Anterior cingulate cortex (tissue), 58 donors: Measurements from ENCODE around the gene POFUT2.

Source experiments
- DNase-seq, 58 donors: peaks; one replicate each; lab custom pipeline; 2025; lab: John Stamatoyannopoulos, UW

The POFUT2 gene

DNA sequence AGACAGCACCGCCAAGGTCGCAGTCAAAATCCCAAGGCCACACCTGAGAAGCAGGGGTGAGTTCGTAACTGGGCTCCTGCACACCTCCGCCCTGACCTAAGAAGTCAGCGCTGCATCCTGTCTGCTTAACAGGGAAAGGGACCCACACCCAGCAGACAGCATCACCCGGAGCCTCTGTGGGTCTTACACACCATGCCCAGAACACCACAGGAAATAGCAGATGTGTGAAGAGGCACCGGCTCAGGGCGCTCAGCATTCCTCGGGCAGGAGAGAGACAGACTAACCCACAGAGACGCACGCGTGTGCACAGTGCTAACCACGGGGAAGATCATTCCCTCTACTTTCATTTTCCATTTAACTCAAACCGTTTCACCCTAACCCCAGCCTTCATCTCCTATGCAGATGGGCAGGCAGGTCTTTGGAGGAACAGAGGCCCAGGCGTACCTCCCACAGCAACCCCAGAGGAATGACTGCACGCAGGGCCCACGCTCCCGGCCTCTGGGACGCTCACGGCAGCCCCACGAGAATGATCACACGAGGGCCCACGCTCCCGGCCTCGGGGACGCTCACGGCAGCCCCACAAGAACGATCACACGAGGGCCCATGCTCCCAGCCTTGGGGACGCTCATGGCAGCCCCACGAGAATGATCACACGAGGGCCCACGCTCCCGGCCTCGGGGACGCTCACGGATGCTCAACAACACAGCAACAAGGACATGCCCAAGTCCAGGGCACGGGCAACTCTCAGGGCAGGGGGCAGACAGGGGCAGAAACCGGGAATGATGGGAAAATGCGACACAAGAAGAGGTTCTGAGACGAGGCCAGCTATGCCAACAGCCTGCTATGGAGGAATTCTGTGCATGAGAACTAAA is 20.9 kb downstream of the POFUT2 start:
- DNase-seq = no peak

GRCh38 chr21:45265721-45266517 is 21.8 kb downstream of the POFUT2 start:
- no peak for DNase-seq

DNA sequence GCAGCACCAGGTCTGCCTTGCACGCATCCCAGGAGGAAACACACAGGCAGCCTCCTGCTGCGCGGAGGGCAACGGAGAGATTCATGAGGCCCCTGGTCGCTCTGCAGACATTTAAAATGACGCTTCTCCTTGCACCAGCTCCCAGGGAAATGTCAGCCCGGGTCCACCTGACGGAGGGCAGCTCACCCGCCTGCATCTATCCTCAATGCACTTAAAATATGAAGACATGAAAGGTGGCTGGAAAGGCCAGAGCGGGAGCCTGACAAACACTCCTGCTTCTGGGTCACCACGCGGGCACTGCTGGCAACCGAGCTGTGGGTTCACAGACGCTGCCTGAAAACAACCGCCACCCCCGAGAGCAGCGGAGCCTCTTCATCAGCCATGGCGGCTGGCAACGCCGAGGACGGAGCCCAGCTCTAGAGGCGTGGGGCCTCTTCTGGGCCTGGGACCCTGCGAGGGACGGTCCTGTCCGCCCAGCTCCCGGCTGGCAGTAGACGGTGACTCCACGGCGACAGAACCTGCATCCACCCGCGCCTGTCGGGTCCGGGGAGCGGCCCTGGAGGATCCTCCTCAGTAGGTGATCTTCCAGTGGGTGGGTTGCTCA is 22.7 kb downstream of the POFUT2 start:
- DNase-seq = no peak

- DNase-seq = no peak
Measured at GRCh38 chr21:45264146-45264911, 23.4 kb downstream of the POFUT2 start.

- DNase-seq = no peak
Measured at GRCh38 chr21:45263534-45263933, 24.2 kb downstream of the POFUT2 start.

DNA sequence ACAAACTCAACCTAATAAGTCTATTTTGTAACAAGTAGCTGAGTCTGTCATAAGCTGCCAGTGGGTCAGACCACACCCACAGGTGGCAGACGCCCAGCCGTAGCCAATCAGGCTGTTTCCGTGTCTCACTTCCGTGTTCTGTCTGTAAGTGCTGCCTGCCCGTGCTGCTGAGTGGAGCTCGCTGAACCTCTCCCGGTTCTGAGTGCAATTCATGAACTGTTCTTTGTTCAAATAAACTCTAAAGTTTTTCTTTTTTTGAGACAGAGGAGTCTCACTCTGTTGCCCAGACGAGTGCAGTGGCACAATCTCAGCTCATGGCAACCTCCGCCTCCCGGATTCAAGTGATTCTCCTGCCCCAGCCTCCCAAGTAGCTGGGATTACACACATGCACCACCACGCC is 25.1 kb downstream of the POFUT2 start:
- DNase-seq = no peak

DNA sequence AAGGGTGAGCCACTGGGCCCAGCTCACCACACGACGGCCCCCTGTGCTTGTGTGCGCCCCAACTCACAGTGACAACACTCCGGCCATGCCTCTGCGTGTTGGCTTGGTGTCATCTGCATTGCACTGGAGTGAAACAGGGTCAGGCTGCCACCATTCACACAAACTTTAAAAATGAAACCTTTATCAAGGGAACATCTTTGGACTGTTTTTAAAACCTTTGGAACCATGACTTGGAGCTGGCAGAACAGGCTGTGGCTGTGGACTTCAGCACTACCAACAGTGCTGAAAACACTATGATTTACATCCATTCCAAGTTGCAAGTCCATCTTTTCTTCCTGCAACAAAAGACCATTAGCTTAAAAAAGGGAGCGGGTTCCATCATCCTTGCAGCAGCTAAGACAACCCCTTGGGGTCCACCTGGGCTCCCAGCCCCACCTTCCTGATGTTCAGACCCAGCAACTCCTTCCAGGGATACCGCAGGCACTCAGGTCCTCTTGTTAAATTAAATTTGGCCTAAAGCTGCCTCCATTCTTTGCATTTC is 25.6 kb downstream of the POFUT2 start:
- DNase-seq = no peak

DNA sequence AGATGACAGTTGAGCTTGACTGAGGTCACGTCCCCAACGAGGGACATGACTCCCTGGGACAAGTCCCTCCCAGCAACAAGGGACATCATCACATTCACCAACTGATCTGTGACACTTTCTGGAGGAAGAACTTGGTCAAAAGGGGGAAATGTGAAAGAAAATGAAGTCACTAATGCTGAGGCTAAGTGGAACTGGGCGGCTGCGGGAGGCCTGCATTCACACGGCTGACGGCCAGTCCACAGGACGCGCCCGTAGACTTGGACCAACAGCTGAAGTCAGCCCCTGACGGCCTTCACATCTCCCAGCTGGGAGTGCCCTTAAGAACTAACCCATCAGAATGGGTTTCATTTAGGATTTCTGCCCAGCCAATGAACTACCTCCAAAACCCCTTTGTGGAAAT is 26.6 kb downstream of the POFUT2 start:
- no peak for DNase-seq

DNA sequence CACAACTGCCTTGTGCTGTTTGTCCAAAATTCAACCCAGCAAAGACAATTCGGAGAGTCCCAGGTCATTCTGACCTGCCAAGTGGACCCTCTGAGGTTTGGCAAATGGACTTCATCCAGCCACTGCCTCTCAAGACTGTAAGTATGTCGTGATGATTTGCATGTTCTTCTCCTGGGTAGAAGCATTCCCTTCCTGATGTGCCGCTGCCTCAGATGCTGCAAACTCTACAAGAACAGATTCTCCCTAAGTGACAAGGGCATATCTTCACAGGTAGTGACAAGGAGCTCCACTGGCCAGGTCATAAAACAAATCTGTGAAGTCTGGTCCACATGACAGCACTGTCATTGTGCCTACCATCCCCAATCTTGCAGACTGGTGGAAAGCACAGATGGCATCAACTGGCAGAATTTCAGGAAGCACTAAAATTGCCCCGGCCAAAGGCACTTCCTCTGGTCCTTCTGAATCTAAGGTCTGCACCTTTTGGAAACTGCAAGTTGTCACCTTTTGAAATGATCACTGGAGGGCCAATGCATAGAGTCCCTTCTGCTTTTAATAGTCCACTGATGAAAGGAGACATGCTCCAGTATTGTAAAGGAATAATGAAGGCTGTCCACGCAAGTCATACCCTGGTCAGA is 27.4 kb downstream of the POFUT2 start:
- DNase-seq = no peak

DNA sequence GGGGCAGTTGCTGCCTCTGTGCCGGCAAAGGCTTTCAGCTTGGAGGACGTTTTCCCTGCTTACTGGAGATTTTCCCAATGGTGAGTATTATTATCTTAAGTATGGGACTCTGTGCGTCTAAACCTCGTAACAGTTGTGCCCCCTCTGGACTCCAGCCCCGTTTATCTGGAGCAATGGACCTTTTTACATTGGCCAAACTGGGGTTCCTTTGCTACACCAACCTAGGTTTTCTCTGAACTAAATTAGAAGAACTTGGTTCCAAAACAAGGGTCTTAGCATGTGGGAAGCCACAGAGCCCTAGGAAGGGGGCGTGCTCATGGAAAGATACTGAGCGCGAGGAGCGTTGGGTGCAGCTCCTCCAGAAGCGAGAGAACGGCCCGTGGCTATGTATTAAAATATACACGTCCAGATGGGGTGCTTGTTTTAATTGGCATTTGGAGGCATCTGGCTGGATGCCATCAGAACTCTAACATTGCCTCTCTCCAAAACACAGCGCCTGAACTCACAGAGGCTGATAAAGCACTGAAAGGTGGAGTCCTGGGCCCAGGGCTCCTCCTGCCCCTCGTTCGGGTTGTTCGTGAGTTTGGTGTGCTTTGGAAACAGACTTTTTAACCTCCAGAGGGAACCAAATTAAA is 28.4 kb downstream of the POFUT2 start:
- DNase-seq = no peak

DNA sequence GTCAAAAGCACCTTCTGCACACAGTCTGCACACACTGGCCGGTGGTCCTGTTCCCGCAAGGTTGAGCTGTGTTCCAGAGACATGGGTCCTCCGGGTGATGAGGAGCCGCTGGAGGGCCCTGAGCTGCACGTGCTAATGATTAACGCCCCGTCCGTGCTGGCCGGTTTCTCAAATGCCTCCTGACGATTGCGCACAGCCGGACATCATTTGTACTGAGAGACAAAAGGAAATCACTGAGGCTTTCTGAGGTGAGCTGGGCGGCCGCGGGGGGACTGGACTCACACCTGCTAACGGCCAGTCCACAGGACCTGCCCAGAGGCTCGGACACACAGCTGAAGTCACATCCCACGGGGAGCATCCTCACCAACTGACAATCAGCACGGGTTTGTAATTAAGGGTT is 29.2 kb downstream of the POFUT2 start:
- no peak for DNase-seq

- DNase-seq = no peak
Measured at GRCh38 chr21:45257673-45258341, 29.9 kb downstream of the POFUT2 start.

DNA sequence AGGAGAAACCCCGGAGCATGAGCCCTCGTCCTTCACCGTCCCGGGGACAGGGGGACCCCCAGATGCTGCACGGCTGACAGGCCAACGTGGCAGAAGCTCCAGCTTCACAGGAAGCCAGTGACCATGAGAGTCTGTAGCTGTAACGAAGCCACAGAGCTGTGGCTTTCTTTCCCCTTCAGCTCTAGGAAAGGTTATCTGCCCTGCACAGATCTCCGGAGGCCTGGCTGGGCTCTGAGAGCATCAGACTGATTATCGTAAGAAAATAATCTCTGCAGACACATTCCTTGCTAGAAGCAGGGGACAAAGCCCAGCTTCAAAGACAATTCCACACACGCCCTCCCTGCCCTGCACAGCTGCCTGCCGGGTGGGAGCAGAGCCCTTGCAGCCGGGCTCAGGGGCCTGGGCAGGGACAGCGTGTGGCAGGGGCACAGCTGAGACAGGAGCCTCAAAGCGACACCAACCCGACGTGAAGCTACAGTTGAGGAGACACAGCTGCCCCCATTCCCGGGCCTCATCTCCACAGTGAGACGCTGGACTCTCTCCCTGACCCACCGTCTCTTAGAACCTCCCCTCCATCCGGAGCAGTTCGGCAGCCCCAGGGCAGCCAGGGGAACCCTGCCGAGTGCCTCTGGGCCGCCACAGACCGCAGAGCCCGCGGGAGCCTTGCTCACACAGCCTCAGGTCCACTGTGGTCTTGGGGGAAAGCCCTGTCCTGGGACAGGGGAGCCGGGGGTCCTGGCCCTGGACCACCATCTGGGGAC is 30.6 kb downstream of the POFUT2 start:
- DNase-seq = no peak

- no peak for DNase-seq
Measured at GRCh38 chr21:45256021-45256911, 31.4 kb downstream of the POFUT2 start.

GRCh38 chr21:45255381-45256020 is 32.2 kb downstream of the POFUT2 start:
- DNase-seq = no peak

DNA sequence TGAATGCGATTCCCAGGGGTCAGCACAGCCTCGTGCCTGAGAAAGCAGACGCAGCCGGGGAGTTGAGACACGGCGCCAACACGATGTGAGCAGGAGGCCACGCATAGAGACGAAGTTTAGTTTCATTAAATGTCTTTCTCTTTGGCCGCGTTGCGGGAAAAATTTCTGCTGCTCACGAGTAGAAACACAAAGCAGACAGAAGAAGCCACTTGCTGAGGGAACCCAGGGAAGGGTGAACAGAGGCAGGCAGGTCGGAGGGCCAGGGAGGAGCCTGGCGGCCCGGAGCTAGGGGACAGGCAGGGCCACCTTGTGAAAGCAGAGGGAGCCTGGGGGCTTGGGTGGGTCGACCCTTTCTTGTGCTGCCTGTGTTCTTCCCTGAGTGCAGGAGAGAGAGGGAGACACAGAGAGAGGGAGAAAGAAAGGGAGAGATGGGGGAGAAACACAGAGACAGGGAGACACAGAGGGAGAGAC is 33.2 kb downstream of the POFUT2 start:
- DNase-seq = no peak
